HG02678 (cell line): ENCODE measurements around the gene PANX1.

Source experiments
- ATAC-seq: cut with Tn5 transposase; IDR thresholded peaks from one replicate; pipeline ENCODE4 v1.9.1; 2021; ENCODE audit warnings: mild to moderate bottlenecking, moderate library complexity; ENCODE audit not compliant: unreplicated experiment

Gene PANX1

GRCh38 chr11:94129512-94130297 is 1.1 kb downstream of the PANX1 start:
- ATAC-seq: no peak

GRCh38 chr11:94130298-94131046 is 1.8 kb downstream of the PANX1 start:
- ATAC-seq: no peak

- ATAC-seq: no peak
Observed at GRCh38 chr11:94131047-94131717, 2.5 kb downstream of the PANX1 start.

GRCh38 chr11:94131718-94132115 is 3.1 kb downstream of the PANX1 start:
- ATAC-seq: no peak

- ATAC-seq: no peak
Observed at GRCh38 chr11:94132152-94132558, 3.5 kb downstream of the PANX1 start.

GRCh38 chr11:94132823-94133408 is 4.3 kb downstream of the PANX1 start:
- no peak for ATAC-seq

GRCh38 chr11:94133752-94134151 is 5.1 kb downstream of the PANX1 start:
- no peak for ATAC-seq

GRCh38 chr11:94134651-94135512 is 6.2 kb downstream of the PANX1 start:
- ATAC-seq: no peak

GRCh38 chr11:94139416-94139815 is 10.8 kb downstream of the PANX1 start:
- no peak for ATAC-seq

GRCh38 chr11:94140154-94140655 is 11.6 kb downstream of the PANX1 start:
- no peak for ATAC-seq

- ATAC-seq: no peak
Observed at GRCh38 chr11:94141511-94142307, 13.1 kb downstream of the PANX1 start.

- no peak for ATAC-seq
Observed at GRCh38 chr11:94142308-94143281, 14.0 kb downstream of the PANX1 start.

- no peak for ATAC-seq
Observed at GRCh38 chr11:94144216-94144615, 15.6 kb downstream of the PANX1 start.

- no peak for ATAC-seq
Observed at GRCh38 chr11:94144664-94145063, 16.0 kb downstream of the PANX1 start.

GRCh38 chr11:94145431-94145830 is 16.8 kb downstream of the PANX1 start:
- ATAC-seq: no peak

- no peak for ATAC-seq
Observed at GRCh38 chr11:94145916-94146315, 17.3 kb downstream of the PANX1 start.

GRCh38 chr11:94147433-94147845 is 18.8 kb downstream of the PANX1 start:
- peak; percentile 31 for ATAC-seq

- no peak for ATAC-seq
Observed at GRCh38 chr11:94148189-94148588, 19.5 kb downstream of the PANX1 start.
